ENCODE data around the gene ZNF207. TPM values are rescaled to one million over a fixed set of nuclear protein-coding genes. Genes with fewer than 3 reads are reported as not detected.

The ZNF207 gene
- total RNA-seq, 1 experiment from 2014 or later, result 296 TPM

DNA sequence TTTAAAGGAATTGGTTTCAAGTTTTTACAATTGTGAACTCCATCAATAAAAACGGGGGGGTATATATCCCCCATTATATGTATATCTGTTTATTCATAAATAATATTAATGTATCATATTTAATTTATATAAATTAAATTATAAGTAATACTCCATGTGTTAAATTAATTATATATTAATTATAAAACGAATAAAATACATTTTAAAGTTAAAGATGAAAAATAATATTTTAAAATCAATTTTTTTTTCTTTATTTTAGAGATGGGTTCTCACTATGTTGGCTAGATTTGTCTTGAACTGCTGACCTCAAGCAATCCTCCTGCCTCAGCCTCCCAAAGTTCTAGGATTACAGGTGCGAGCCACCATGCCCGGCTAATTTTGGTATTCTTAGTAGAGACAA lies 76.9 kb downstream of the ZNF207 start:
- TF ChIP-seq, protein P1, sequence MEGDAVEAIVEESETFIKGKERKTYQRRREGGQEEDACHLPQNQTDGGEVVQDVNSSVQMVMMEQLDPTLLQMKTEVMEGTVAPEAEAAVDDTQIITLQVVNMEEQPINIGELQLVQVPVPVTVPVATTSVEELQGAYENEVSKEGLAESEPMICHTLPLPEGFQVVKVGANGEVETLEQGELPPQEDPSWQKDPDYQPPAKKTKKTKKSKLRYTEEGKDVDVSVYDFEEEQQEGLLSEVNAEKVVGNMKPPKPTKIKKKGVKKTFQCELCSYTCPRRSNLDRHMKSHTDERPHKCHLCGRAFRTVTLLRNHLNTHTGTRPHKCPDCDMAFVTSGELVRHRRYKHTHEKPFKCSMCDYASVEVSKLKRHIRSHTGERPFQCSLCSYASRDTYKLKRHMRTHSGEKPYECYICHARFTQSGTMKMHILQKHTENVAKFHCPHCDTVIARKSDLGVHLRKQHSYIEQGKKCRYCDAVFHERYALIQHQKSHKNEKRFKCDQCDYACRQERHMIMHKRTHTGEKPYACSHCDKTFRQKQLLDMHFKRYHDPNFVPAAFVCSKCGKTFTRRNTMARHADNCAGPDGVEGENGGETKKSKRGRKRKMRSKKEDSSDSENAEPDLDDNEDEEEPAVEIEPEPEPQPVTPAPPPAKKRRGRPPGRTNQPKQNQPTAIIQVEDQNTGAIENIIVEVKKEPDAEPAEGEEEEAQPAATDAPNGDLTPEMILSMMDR (conservative IDR thresholded peaks at IDR 0.05), result no peak
- DNase-seq, result no peak
- Histone ChIP-seq H3K27ac (ENCODE audit: insufficient read length, low read depth, low read length) (no peak overlapping the region), H3K79me1 (ENCODE audit: insufficient read depth, low read depth, low read length, poor library complexity, severe bottlenecking) (no peaks in the 10 kb centered on the region), H3K27me3 (ENCODE audit: insufficient read depth, low read length) (no peaks in the 10 kb centered on the region), H2BK20ac (ENCODE audit: low read depth, low read length, poor library complexity, severe bottlenecking) (no peak overlapping the region), H2AK5ac (ENCODE audit: insufficient read length, low read length) (no peak overlapping the region), H3K9ac (ENCODE audit: extremely low read depth, insufficient read length, low read length) (no peak overlapping the region), H3K4me1 (ENCODE audit: insufficient read depth, low read length) (no peaks in the 10 kb centered on the region), H3K14ac (ENCODE audit: insufficient read depth, low read length) (no peak overlapping the region), H4K8ac (replicated peaks; ENCODE audit: insufficient read length, low read depth, low read length) (no peak overlapping the region), H3K56ac (ENCODE audit: insufficient read length, low read depth, low read length) (no peak overlapping the region), H2BK5ac (ENCODE audit: insufficient read length, low read length) (no peak overlapping the region), H3K18ac (ENCODE audit: insufficient read length, low read depth, low read length) (no peak overlapping the region), H3T11ph (ENCODE audit: low read length) (no peak overlapping the region), H3K79me2 (ENCODE audit: insufficient read depth, low read length) (no peaks in the 10 kb centered on the region), H2AFZ (ENCODE audit: low read length) (no peak overlapping the region), H2BK120ac (ENCODE audit: low read depth, low read length, poor library complexity, severe bottlenecking) (no peak overlapping the region), H2BK15ac (ENCODE audit: low read depth, low read length) (no peak overlapping the region), H3K9me3 (ENCODE audit: control insufficient read depth, low read depth, low read length) (peaks cover 10% of the 10 kb centered on the region), H4K20me1 (ENCODE audit: control insufficient read depth, insufficient read depth, insufficient read length) (no peaks in the 10 kb centered on the region), H4K91ac (ENCODE audit: insufficient read length, low read depth, low read length) (no peak overlapping the region), H4K5ac (ENCODE audit: insufficient read length, low read depth, low read length) (no peak overlapping the region), H3K4ac (ENCODE audit: low read depth, low read length) (no peak overlapping the region), H3K23ac (ENCODE audit: insufficient read length, low read depth, low read length) (no peak overlapping the region), H3K23me2 (ENCODE audit: insufficient read length, low read depth, low read length, poor library complexity, severe bottlenecking) (no peaks in the 10 kb centered on the region), H2BK12ac (ENCODE audit: insufficient read length, low read depth, low read length) (no peak overlapping the region), H3K4me2 (ENCODE audit: insufficient read depth, insufficient read length, low read length) (no peak overlapping the region)
- Mint-ChIP-seq H3K27me3 (ENCODE audit: low read depth) (no peaks in the 10 kb centered on the region), H3K9me3 (peaks cover 25 to 29% of the 10 kb centered on the region in 2 experiments), H3K36me3 (ENCODE audit: insufficient read depth in 1 of 3, low read depth in 3 of 3) (peaks cover 9 to 16% (median 13%) of the 10 kb centered on the region in 3 experiments; a peak in 5 of 7 replicates), H3K4me3 (no peak overlapping the region), H3K4me1 (no peaks in the 10 kb centered on the region), H3K27ac (no peak overlapping the region)
- WGBS (ENCODE audit: extremely low coverage, insufficient read length, low lambda C conversion rate), result no CpG with 5 or more reads among the region's 4 CpGs
